GM20000 (cell line): ENCODE measurements around the gene TCF7L2.

ENCODE experiments used
- DNase-seq: peaks from one replicate; pipeline ENCODE4 v3.0.0; 2012; ENCODE audit warnings: low spot score
- TF ChIP-seq, protein P1 (sequence below): IDR thresholded peaks from 2 replicates; pipeline ENCODE4 v1.5.1; 2012; ENCODE audit warnings: mild to moderate bottlenecking, control low read depth; ENCODE audit errors: extremely low read depth, missing control alignments

Gene TCF7L2

DNA sequence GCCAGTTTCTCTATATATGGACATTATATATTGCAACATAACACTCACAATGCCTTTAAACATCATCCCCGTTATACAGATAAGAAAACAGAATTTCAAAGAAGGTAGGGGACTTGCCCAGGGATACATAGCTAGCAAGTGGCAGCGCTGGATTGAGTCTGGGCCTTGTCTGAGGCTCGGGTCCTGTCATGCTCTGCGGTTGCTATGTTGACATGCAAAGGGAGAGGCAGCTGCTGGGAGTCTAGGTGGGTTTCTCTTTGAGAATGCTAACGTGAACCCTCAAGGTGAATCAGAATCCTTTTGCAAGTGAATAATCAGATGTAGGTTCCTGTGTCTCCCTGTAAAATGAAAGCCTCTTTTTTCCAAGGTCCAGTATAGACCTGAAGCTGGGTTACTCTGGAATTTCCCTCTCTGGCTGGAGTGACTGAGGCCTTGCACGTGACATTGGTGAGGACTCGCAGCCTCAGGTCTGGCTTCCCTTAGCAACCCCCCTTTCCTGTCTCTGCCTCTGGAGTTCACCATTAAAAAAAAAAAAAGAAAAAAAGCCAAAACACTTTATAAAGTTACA lies 38.9 kb downstream of the TCF7L2 start:
- DNase-seq = no peak
- TF ChIP-seq, protein P1, sequence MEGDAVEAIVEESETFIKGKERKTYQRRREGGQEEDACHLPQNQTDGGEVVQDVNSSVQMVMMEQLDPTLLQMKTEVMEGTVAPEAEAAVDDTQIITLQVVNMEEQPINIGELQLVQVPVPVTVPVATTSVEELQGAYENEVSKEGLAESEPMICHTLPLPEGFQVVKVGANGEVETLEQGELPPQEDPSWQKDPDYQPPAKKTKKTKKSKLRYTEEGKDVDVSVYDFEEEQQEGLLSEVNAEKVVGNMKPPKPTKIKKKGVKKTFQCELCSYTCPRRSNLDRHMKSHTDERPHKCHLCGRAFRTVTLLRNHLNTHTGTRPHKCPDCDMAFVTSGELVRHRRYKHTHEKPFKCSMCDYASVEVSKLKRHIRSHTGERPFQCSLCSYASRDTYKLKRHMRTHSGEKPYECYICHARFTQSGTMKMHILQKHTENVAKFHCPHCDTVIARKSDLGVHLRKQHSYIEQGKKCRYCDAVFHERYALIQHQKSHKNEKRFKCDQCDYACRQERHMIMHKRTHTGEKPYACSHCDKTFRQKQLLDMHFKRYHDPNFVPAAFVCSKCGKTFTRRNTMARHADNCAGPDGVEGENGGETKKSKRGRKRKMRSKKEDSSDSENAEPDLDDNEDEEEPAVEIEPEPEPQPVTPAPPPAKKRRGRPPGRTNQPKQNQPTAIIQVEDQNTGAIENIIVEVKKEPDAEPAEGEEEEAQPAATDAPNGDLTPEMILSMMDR = no peak

DNA sequence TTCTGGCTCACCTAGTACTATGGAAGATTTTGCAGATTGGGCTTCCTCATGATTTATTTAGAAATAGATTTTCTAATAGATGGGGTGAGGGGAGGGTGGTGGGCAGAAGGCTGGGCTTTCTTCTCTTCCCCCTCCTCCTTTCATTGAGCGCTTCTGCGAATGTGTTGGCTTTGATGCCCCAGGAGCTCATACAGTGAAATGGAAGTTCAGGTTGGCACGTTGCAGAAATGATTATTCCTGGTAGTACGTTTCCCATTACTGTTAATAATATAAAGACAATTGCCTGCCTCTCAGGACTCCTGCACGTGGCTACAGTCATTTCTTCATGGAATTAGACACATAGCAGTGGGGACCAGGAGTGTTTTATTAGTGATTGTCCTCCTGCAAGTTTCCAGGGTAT lies 39.8 kb downstream of the TCF7L2 start:
- TF ChIP-seq, protein P1 = no peak
- no peak for DNase-seq

DNA sequence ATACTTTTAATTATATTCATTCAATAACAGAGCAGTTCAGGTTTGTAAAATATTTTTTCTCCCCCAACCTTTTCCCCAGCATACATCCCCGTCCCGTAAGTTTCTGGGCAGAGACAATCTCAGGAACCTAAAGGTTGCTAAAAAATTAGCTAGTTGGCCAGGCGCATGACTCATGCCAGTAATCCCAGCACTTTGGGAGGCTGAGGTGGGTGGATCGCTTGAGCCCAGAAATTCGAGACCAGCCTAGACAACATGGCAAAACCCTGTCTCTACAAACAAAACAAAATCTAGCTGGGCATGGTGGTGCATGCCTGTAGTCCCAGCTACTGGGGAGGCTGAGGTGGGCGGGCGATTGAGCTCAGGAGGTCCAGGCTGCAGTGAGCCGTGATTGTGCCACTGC lies 40.2 kb downstream of the TCF7L2 start:
- DNase-seq = no peak
- TF ChIP-seq, protein P1 = no peak

DNA sequence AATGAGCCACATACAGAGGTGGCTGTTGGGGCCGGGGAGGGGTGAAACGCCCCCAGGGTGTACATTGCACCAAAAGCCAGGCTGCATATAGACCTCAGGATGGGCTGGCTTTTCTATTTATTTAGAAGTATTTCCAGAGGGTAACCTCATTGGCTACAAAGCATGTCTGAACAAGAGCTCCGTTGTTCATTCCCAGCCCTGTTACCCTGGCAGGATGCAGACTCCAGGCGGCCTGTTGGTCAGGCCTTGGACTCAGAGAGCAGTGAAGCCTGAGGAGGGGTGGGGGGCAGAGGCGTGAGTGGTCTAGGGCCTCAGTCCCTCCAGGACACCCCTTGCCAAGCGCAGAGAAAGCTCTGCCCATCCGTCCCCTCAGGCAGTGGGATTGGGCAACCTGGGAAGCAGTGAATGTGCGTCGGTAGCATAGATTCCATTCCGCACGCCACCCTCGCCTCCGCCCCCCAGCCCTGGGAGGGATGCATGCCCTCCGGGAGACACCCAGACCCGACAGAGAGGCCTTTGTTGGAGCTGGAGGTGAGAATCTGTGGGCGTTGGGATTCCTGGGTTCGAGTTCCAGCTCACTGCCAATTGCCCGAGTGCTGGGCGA lies 41.9 kb downstream of the TCF7L2 start:
- DNase-seq = no peak
- TF ChIP-seq, protein P1 = no peak

DNA sequence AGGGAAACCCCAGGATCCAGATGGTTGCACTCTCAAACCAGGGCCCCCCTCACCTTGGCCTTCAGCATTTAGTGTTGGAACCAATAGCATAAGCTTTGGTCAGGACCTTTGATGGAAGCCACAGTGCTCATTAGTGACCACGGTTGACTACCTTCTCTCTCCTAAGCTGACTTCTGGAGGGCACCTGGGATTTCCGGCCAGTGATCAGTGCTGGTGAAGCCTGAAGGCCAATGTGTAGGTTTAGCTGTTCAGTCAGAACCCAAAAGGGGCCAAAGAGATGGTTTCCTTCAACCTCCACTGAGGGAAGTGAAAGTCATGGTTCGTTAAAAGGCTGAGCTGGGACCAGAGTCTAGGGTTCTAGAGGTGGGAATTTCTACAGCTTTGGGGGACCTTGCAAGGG lies 46.4 kb downstream of the TCF7L2 start:
- TF ChIP-seq, protein P1 = no peak
- no peak for DNase-seq

DNA sequence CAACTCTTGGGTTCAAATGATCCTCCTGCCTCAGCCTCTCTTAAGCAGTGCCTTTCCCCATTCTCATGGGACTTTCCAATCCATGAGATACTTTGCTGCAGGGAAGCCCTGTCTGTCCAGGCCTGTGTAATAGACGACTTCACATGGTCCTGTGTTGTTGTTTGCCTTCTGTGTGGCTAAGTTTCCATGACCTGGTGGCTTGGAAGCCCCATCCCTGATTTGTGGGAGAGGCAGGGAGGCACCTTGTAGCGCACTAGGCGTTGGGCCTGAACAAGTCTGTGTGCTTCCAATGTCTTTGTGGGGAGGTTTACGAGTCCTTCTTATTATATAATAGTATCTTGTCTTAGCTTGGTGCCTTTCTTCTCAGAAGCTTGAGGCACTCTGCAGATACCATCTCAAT lies 49.1 kb downstream of the TCF7L2 start:
- DNase-seq = no peak

DNA sequence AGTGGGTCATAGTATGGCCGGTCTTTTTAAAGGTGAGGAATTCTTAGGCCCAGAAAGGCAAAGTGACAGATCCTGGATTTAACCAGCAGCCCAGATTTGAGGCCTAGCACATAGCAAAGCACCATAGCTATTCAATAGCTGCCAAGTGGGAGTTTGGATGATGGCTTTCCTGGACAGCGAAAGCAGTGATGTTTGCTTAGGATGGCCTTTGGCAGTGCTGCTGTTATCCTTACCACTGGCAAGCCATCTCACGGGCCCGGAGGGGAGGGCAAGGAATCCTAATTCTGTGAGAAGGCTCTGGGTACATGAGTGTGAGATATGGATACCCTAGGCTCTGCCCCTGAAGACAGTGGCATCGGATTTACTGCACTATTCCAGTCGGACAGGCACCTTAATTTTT lies 50.4 kb downstream of the TCF7L2 start:
- no peak for DNase-seq
- TF ChIP-seq, protein P1 = no peak

More for the DNA sequence above, 49.1 kb downstream of the TCF7L2 start:
- TF ChIP-seq, protein P1 = no peak
